ENCODE data around the gene CD46.

The CD46 gene

DNA sequence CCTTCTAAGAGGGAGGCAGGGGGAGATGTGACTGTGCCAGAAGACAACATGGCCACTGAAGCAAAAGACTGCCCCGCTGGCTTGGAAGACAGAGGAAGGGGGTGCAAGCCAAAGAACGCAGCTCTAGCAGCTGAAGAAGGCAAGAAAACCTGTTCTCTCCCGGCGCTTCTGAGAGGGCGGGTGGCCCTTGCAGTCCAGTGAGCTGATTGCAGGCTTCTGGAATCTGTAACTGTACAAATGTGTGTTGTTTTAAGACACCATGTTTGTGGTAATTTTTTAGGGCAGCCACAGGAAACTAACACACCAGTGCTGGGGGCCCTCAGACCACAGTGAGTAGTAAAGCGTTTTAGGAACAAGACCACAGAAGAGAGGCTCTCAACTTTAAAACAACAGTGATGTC, 47.0 kb downstream of the CD46 start:
- no peak for DNase-seq

DNA sequence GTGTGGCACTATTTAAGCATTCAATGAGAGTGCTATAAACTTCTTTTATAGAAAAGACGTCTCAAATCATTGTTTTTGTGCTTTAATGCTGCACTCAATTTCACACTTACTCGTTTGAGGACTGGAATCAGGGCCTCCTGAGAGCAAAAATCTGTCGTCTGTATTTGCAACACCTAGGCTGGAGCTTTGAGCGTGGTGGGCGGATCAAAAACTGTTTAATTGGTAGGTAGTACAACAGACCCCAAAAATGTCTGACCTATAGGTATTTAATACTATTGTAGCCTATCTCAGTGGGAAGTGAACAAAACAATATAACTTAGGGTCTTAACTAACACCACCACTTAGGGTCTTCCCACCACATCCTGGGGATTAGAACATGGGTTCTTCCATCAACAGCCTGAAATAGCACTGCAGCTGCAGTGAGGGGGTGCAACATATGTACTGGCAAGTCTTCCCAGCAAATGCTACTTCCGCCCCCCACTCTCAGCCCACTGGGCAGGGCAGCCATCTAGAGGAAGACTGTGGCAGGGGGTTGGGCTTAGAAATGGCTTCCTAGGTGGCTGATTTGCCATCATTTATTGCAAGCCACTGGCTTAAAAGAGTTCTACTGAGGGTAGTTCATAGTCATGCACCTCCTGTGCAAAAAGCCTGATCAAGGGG, 48.3 kb downstream of the CD46 start:
- DNase-seq: no peak

DNA sequence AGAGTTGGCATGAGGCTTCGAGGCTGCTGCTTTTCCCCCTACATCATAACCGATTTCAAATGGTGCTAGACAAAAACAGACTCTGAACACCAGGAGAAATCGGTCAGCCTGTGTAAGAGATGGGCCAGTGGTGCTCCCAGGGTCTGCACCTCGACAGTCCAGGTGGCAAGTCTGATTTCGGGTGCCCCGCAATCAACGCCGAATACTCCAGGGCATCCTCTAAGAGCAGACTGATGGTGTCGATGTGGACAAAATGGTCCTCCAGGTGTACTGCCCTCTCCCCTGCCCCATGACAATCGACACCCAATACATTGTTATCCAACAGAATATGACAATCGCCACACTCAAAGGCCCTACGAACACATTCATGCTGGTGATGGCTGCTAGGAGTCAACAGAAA, 50.0 kb downstream of the CD46 start:
- no peak for DNase-seq

DNA sequence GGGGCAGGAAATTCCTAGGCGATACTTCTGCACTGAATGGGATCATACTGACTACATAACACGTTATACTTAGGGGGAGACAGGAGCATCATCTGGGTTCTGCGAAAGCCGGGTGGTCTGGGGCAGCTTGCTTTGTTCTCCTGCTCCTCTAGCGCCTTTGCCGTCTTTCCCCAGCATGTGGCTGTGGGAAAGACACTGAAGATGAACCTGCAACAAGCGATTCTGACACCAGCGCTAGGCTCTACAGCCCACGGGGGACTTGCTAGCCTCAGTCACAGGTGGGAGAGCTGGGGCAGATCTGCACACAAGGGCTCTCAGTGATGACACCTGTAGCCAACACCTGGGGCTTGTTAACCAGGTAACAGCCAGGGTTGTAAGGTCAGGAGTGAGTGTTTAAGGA, 51.8 kb downstream of the CD46 start:
- DNase-seq: no peak

DNA sequence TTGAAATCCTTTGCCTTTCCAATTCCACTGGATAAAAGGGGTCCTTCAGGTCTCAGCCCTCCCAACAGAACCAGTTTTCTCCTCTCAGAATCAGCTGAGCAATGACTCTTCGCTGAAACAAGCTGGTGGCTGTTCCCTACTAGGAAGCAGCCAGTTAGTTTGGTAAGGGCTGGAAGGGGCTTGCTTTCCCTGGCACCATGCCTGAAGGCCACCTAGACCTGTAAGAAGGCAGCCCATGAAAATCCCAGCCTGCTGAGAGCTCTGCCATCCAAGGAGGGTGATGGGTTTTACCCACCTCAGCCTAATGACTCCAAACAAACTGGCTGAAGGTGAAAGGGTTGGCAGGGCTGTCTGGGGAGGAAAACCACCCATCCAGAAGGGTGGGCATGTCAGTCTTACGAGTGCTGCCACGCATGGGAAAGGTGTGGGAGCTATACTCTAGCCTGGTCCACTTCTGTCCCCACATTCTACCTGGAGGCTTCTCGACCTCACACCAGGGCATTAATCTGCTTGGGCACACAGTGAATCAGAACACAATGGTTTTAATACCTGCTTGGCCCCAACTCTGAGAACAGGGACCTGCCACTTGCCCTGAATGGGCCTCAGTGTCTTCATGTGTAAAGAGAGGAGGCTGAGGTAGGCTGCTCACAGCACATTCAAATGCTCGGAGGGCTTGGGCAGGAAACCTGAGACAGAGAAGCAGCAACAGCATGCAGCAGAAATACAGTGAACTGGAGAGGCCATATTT, 53.0 kb downstream of the CD46 start:
- no peak for DNase-seq

DNA sequence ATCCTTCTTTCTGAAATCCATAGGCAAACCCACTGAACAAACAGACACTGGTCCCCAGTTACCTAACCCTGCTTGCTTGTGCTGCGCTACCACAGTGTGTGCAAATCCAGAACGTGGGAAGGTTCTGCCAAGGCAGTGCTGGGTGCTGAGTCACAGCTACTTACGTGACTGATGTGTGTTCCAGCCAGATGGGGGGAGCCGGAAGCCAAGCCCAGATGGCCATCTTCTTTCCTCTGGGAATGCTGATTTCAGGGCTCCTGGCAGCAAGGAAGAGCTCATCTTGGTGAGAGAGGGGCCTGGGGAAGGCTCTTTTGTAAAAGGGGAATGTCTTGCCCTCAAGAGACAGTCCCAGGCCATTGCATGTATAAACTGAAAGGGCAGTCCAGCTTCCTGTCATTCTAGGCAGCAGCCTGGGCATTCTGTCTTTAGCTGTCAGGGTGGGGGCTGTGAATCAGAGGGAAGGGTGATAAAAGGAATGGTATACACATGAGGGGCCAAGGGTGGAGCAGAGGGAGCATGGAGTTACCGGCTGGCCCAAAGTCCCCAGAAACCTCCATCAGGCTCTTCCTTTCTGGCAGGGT, 54.1 kb downstream of the CD46 start:
- DNase-seq: peak; percentile 6

DNA sequence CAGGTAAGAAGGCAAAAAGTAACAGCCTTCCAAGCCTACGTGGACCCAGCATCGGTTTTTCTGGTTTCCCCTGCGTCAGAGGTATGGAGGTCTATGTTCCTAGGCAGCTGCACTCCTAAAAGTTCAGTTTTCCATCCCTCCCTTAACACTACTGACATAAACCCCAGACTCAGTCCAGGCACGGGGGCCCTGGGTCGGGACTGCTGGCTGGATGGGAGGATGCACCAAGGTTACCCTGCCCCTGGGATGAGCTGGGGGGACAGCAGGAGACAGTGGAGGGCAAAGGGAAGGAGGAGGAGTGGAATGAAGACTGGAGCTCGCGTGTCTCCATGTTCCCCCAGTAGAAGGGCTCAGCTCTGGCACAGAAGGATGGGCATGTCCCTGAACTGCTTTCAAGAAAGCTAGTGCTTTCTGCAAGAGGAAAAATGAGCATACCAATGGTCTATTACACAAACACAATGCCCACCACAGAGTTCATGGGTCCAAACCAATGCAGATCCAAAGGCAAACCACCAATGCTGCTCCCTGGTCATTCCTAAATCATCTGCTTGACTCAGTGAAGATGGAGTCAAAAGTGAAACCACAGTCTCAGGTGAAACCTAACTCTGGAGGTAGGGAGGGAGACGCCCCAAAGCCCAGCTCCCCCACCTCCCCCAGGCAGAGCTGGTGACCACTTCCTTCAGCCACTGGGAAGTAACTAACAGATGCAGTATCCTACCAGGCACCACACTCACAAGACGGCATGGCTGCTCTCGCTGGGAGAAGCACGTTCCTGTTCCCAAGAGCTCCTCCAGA, 54.9 kb downstream of the CD46 start:
- no peak for DNase-seq

- DNase-seq: no peak
Measured at GRCh38 chr1:207807326-207807689, 55.5 kb downstream of the CD46 start.

- no peak for DNase-seq
Measured at GRCh38 chr1:207807690-207808321, 56.0 kb downstream of the CD46 start.

- DNase-seq: no peak
Measured at GRCh38 chr1:207808322-207808705, 56.5 kb downstream of the CD46 start.

DNA sequence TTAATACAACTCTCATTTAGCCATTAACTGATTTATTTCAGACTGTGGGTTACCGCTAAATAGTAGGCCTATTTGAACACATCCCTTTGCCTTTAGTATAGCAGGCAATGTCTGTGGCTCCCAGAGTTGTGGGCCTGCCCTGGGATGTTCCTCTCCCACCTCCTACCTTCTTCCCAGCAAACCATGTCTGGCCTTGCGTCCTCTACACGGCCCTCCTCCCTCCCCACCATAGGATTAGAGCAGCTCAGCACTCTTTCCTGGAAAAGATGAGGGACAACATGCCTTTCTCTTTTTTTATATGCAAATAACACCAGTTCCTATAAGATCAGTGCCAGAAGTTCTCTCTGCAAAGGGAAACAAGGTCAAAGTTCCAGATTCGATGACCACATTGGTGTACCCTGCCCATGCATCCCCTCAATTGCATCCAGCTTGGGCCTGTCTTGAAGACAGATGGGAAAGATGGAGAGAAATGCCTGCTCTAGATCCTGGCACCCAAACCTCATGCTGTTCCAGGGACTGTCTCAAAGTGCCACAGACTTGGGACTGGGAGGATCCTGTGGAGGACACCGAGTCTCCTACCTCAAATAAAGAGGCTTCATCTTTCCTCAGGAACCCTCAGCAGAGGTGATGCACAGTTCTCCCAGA, 57.2 kb downstream of the CD46 start:
- DNase-seq: no peak

DNA sequence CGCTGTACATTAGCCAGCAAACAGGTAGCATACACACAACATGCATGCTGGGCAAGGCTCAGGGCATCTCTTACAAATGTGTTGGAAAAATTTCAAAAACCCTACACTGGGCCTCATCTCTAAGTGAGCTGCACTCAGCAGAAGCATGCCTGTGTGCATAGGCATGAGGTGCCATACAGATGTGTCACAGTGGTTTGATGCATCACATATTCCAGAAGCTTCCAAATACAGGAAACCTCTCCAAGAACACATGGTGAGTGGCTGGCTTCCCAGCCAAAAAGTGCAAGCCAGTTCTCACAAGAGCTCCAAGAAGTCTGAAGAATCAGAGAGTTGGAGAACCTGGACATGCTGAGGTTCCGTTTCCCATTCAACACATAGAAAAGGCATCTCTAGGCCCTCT, 58.3 kb downstream of the CD46 start:
- DNase-seq: no peak

DNA sequence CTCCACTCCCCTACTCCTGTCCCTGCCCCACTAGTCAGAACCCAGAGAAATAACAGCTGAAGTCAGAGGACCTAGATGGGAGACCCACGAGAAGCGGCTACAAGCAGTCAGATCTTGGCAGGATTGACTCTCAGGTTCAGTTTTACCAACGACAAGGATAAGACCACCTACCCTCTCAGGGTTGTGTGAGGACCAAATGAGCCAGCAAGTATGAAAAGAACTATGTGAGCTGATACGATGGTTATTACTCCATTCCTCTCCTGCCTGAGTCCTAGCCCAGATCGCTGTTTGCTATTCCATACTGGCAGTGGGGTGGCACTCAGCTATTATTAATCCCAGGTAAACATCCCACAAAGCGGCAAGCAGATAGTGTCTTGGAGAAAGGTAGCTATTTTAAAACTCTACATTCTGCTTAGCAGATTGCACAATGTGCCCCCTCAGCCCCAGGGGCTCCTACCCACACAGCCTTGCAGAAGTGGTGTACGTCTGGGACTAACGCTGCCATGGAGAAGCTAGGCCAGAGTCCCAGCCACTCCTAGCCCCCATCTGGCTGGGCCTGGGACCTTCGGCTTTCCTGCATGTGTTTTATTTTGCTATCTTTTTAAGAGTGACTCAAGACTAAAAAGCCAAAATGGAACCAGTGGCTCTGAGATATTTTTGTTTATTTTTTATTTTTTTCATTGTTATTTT, 58.9 kb downstream of the CD46 start:
- no peak for DNase-seq

DNA sequence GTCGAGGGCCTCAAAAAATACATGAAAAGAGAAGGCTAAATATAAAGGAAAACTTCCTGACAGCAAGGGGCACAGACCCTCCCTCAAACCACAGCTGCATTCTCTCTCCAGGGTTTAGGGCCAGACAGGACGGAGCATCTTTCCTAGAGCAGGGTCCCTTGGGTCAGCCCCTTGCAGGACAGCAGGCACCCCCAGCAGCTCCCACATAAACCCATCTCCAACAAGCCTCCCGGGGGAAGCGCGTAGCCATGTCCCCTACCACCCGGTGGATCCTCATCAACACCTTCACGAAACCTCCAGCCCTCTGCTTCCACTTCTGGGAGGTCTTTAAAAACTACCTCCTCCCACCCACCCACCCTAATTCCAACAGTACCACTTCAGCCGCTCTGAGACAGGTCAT, 59.5 kb downstream of the CD46 start:
- no peak for DNase-seq

GRCh38 chr1:207811920-207812720, 60.3 kb downstream of the CD46 start:
- DNase-seq: no peak

GRCh38 chr1:207812778-207813511, 61.1 kb downstream of the CD46 start:
- no peak for DNase-seq

GRCh38 chr1:207813512-207813881, 61.6 kb downstream of the CD46 start:
- no peak for DNase-seq

- no peak for DNase-seq
Measured at GRCh38 chr1:207813946-207814345, 62.1 kb downstream of the CD46 start.

DNA sequence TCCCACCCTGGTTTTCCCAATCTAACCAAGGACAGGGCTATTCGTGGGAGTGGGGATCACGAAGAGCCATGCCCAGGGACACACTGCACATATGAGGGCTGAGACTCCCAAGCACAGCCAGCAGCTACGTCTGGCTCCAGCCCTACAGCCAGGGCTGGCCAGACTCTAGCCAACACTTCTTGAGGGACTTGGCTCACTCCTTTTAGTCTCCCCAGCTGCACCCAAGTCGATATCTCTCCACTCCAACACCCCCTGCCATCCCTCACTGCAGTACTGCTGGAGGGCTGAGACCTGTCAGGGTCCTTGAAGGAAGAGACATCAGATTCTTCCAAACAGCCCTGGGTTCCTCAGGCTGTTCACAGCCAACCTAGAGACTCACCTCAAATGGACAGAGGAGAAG, 62.6 kb downstream of the CD46 start:
- no peak for DNase-seq

GRCh38 chr1:207815466-207815865, 63.6 kb downstream of the CD46 start:
- no peak for DNase-seq

DNA sequence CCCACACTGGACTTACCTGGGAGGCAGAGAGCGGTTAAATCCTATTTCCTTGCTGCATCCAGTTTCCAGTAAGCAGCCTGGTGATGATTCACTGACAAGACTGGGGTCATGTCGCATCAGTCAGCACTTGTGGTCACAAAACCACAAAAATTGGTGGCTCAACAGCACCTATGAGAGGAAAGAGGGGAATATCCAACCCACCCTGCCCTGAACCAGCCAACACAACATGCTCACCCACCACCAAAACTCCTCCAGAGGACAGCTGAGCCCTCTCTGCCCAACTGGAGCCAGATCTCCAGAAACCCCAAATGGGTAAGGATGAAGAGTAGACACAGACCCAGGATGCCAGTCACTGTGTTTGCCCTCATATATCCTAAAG, 64.0 kb downstream of the CD46 start:
- no peak for DNase-seq

Measured in NCI-H2171 treated with DMSO at 0.1 percent for 48 hours (cell line).